ENCODE measurements around the gene GORASP1. TPM values are rescaled to one million over a fixed set of nuclear protein-coding genes. Genes with fewer than 3 reads are reported as not detected.

The GORASP1 gene
- total RNA-seq, 1 donor from 2014 or later: 81.6 TPM

- H3K4me3 ChIP-seq: peak overlapping the region; percentile 86
- intact Hi-C loops (cut with DNase I): no loop called here
- no peak for ATAC-seq
Observed at GRCh38 chr3:39150148-39150802, 42.8 kb upstream of the GORASP1 start.

GRCh38 chr3:39149498-39150147, 42.2 kb upstream of the GORASP1 start:
- Histone ChIP-seq H3K4me1 (peaks cover 87% of the 10 kb centered on the region), H3K9me3 (no peaks in the 10 kb centered on the region), H3K27ac (peak overlapping the region; percentile 99), H3K27me3 (ENCODE audit: low read depth) (no peaks in the 10 kb centered on the region), H3K36me3 (peaks cover 21% of the 10 kb centered on the region), H3K4me3 (peak overlapping the region; percentile 86)
- TF ChIP-seq, protein P1, sequence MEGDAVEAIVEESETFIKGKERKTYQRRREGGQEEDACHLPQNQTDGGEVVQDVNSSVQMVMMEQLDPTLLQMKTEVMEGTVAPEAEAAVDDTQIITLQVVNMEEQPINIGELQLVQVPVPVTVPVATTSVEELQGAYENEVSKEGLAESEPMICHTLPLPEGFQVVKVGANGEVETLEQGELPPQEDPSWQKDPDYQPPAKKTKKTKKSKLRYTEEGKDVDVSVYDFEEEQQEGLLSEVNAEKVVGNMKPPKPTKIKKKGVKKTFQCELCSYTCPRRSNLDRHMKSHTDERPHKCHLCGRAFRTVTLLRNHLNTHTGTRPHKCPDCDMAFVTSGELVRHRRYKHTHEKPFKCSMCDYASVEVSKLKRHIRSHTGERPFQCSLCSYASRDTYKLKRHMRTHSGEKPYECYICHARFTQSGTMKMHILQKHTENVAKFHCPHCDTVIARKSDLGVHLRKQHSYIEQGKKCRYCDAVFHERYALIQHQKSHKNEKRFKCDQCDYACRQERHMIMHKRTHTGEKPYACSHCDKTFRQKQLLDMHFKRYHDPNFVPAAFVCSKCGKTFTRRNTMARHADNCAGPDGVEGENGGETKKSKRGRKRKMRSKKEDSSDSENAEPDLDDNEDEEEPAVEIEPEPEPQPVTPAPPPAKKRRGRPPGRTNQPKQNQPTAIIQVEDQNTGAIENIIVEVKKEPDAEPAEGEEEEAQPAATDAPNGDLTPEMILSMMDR (IDR thresholded peaks at IDR 0.05): no peak
- intact Hi-C loops (cut with DNase I): no loop called here
- DNase-seq: no peak
- ATAC-seq: no peak

More at GRCh38 chr3:39150148-39150802, 42.8 kb upstream of the GORASP1 start:
- Histone ChIP-seq H3K9me3 (no peaks in the 10 kb centered on the region), H3K27ac (peak overlapping the region; percentile 99), H3K27me3 (ENCODE audit: low read depth) (no peaks in the 10 kb centered on the region), H3K4me1 (peaks cover 81% of the 10 kb centered on the region), H3K36me3 (peaks cover 14% of the 10 kb centered on the region)
- TF ChIP-seq, protein P1 (IDR thresholded peaks at IDR 0.05): no peak
- no peak for DNase-seq

- no peaks in the 10 kb centered on the region for H3K27me3 ChIP-seq (ENCODE audit: low read depth)
- no peak for ATAC-seq
- peak overlapping the region; percentile 99 for H3K27ac ChIP-seq
- peaks cover 82% of the 10 kb centered on the region for H3K4me1 ChIP-seq
- H3K9me3 ChIP-seq: no peaks in the 10 kb centered on the region
- DNase-seq: no peak
- peak overlapping the region; percentile 86 for H3K4me3 ChIP-seq
- H3K36me3 ChIP-seq: peaks cover 27% of the 10 kb centered on the region
- TF ChIP-seq, protein P1 (IDR thresholded peaks at IDR 0.05): no peak
- intact Hi-C loops (cut with DNase I): no loop called here
Observed at GRCh38 chr3:39149059-39149455, 41.6 kb upstream of the GORASP1 start.

- intact Hi-C loops (cut with DNase I): no loop called here
- H3K27me3 ChIP-seq (ENCODE audit: low read depth): no peaks in the 10 kb centered on the region
Observed at GRCh38 chr3:39148435-39149058, 41.1 kb upstream of the GORASP1 start.

DNA sequence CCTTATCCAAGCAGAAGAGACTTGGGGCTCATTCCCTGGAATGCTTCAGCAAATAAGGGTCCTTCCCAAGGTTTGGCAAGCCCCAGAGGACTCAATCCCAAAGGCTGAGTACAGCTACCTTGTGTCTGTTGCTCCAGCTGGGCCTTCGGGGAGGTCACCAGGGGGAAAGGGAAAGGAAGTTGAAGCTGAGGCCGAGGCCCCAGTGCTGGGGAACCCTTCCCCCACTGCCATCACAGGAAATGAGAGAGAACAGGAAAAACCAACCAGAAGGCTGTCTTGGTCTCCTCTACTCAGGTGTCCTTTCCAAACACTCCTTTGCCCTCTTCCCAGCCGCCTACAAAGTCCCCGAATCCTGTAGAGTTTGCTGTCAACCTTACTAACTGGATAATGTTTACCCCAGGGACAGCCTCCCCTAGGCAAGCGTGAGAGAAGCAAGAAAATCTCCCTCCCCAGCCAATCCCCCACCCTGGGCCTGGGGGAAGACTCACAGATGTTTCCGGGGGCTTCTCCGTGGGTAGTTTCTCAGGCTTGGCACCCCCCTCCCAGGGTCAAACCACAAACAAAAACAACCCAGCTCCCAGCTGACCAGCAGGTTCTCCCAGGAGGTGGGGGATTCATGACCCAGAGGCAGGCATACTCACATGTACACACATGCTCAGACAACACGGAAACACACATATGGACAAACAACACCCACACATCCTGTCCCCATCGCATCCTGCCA, 40.4 kb upstream of the GORASP1 start:
- no peaks in the 10 kb centered on the region for H3K27me3 ChIP-seq (ENCODE audit: low read depth)
- peak overlapping the region; percentile 86 for H3K4me3 ChIP-seq
- H3K27ac ChIP-seq: peak overlapping the region; percentile 99
- H3K36me3 ChIP-seq: peaks cover 38% of the 10 kb centered on the region
- intact Hi-C loops (cut with DNase I): no loop called here
- no peaks in the 10 kb centered on the region for H3K9me3 ChIP-seq
- DNase-seq: no peak
- peaks cover 84% of the 10 kb centered on the region for H3K4me1 ChIP-seq
- no peak for ATAC-seq
- TF ChIP-seq, protein P1 (IDR thresholded peaks at IDR 0.05): no peak

More at GRCh38 chr3:39148435-39149058, 41.1 kb upstream of the GORASP1 start:
- Histone ChIP-seq H3K36me3 (peaks cover 32% of the 10 kb centered on the region), H3K9me3 (no peaks in the 10 kb centered on the region), H3K4me1 (peaks cover 78% of the 10 kb centered on the region), H3K4me3 (peak overlapping the region; percentile 86), H3K27ac (peak overlapping the region; percentile 99)
- TF ChIP-seq, protein P1 (IDR thresholded peaks at IDR 0.05): no peak
- DNase-seq (no peak), ATAC-seq (no peak)

All from lower lobe of right lung (tissue), 2 donors.